ENCODE measurements around the gene GPR183.

DNA sequence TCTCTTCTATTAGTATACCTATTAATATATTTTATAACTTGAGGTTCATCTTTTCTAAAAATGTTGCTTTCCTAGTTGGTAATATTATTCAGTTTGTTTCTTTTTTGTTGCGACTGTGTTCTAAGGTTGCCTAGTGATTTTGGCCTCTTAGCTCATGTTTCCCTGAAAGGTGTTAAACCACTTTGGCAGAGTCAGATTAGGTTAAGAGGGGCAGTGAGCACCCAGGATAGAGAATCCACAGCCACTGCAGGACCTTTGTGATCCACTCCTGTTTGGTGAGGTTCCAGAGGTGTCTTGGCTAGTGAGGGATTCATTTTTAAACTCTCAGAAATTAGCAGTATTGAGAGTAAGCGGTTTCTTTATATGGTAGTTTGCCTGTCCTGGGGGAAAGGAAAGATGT, 34.1 kb downstream of the GPR183 start:
- TF ChIP-seq EZH2 (IDR thresholded peaks at IDR 0.05) (no peak), POLR2AphosphoS5 (IDR thresholded peaks at IDR 0.05; ENCODE audit: borderline replicate concordance, low read depth, low read length) (no peak), FOXP2 (optimal IDR thresholded peaks at IDR 0.05; ENCODE audit: control extremely low read depth, extremely low read length, insufficient read depth) (no peak)

Data from SK-N-MC (cell line).